Neural progenitor cell (in vitro differentiated cells): Measurements from ENCODE around the gene C4A.

Experiments used
- CTCF ChIP-seq: fragments of 200-600 bp; sonication (generic); IDR thresholded peaks from 2 replicates; pipeline ENCODE4 v1.5.1; 2017; ENCODE audit warnings: antibody characterized with exemption, mild to moderate bottlenecking
- EZH2 ChIP-seq: fragments of 200-600 bp; sonication (generic); IDR thresholded peaks from 2 replicates; pipeline ENCODE4 v1.6.1; 2017; ENCODE audit warnings: antibody characterized with exemption, mild to moderate bottlenecking, moderate library complexity

- TF ChIP-seq EZH2 (no peak), CTCF (no peak)
These were observed 25.1 kb upstream of the C4A start for GRCh38 chr6:31956796-31957195.
